Loucy (cell line): ENCODE results near the gene CNTN4.

ENCODE experiments used
- H2AFZ ChIP-seq: fragments of 200-600 bp; sonication (generic); 2 replicates; pipeline ENCODE4 v1.6.0; 2016; ENCODE audit warnings: antibody characterized with exemption, mild to moderate bottlenecking, low read length, moderate library complexity
- H3F3A ChIP-seq: fragments of 200-600 bp; 2 replicates; pipeline ENCODE4 v1.6.0; 2016; ENCODE audit warnings: antibody characterized with exemption, low read depth, mild to moderate bottlenecking
- H3K27me3 ChIP-seq: fragments of 200-600 bp; sonication (generic); 2 replicates; pipeline ENCODE4 v1.6.1; 2014; ENCODE audit warnings: low read length, mild to moderate bottlenecking; ENCODE audit not compliant: insufficient read depth, poor library complexity, severe bottlenecking
- H3K36me3 ChIP-seq: fragments of 200-600 bp; sonication (generic); 2 replicates; pipeline ENCODE4 v1.6.1; 2016; ENCODE audit warnings: low read length; ENCODE audit not compliant: insufficient read depth
- H3K4me1 ChIP-seq: fragments of 200-600 bp; sonication (generic); 2 replicates; pipeline ENCODE4 v1.5.1; 2014; ENCODE audit warnings: low read length, mild to moderate bottlenecking; ENCODE audit not compliant: insufficient read depth, poor library complexity, severe bottlenecking
- H3K4me2 ChIP-seq: fragments of 200-600 bp; sonication (generic); 2 replicates; pipeline ENCODE4 v1.6.0; 2014; ENCODE audit warnings: antibody characterized with exemption, low read length, low read depth, mild to moderate bottlenecking; ENCODE audit not compliant: poor library complexity, severe bottlenecking
- H3K4me3 ChIP-seq: fragments of 200-600 bp; sonication (generic); 2 replicates; pipeline ENCODE4 v1.5.1; 2014; ENCODE audit warnings: low read length, mild to moderate bottlenecking, mixed read lengths; ENCODE audit not compliant: poor library complexity, severe bottlenecking
- H3K79me2 ChIP-seq: fragments of 200-600 bp; sonication (generic); 2 replicates; pipeline ENCODE4 v1.6.1; 2014; ENCODE audit warnings: low read length; ENCODE audit not compliant: insufficient read depth
- H3K9ac ChIP-seq: fragments of 200-600 bp; sonication (generic); 2 replicates; pipeline ENCODE4 v1.6.0; 2014; ENCODE audit warnings: mild to moderate bottlenecking, low read depth, low read length, moderate library complexity; ENCODE audit not compliant: poor library complexity, severe bottlenecking
- H3K9me2 ChIP-seq: fragments of 200-600 bp; sonication (generic); replicated peaks from 2 replicates; pipeline ENCODE4 v1.6.1; 2016; ENCODE audit warnings: low read depth, low read length, mixed read lengths
- H3K9me3 ChIP-seq: fragments of 200-600 bp; sonication (generic); 2 replicates; pipeline ENCODE4 v1.6.1; 2014; ENCODE audit warnings: mild to moderate bottlenecking, antibody characterized with exemption, low read length, low read depth; ENCODE audit not compliant: insufficient read depth
- H4K20me1 ChIP-seq: fragments of 200-600 bp; sonication (generic); 2 replicates; pipeline ENCODE4 v1.6.0; 2014; ENCODE audit warnings: antibody characterized with exemption, low read length, mild to moderate bottlenecking; ENCODE audit not compliant: insufficient read depth, poor library complexity, severe bottlenecking
- EZH2phosphoT487 ChIP-seq: fragments of 200-600 bp; IDR thresholded peaks from 2 replicates; pipeline ENCODE4 v1.6.1; 2018; ENCODE audit warnings: antibody characterized with exemption, mild to moderate bottlenecking, moderate library complexity, borderline replicate concordance
- TF ChIP-seq, protein P1 (sequence below): fragments of 200-600 bp; sonication (generic); conservative IDR thresholded peaks from 2 replicates; pipeline ENCODE4 v1.5.1; 2014; ENCODE audit warnings: mild to moderate bottlenecking, antibody characterized with exemption, low read length

Gene CNTN4

DNA sequence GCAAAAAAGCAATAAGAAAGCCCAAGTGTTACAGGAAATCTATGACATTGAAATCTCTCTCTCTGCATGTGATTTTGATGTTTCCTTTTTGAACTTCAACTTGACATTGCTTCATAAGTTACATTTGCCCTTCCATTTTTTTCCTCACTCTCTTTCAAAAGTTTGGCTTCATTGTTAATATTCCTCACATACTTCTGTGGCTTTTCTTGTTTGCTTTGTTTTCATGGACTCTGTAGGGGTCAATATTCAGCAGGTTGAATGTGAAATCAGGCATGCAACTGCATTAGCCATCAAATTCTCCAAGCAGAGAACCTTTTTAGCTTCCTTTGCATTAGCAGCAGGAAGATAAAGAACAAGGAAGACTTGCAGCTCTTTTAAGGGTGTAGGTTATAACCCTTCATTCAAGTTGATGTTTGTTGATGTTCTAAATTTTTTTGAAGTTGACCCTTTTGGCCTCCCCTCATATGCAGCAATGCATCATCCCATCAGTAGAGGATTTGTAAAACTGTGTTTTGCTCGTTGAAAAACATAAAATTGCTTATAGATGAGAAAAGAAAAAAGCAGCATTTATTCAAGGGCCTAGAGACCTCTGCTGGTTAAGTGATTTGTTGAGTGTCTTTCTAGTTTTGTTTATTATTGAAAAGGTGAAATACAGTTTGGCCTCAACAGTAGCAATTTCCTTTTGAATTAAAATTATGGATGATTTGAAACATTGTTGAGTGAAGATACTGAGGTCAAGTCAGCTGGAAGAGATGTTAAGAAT lies 800.1 kb downstream of the CNTN4 start:
- Histone ChIP-seq H3K4me2 (no peak overlapping the region), H3K27me3 (no peaks in the 10 kb centered on the region), H3K4me3 (no peak overlapping the region), H3F3A (no peaks in the 10 kb centered on the region), H3K79me2 (no peaks in the 10 kb centered on the region), H3K9me3 (no peaks in the 10 kb centered on the region), H3K36me3 (no peaks in the 10 kb centered on the region), H4K20me1 (no peaks in the 10 kb centered on the region), H2AFZ (no peak overlapping the region), H3K4me1 (no peaks in the 10 kb centered on the region), H3K9ac (no peak overlapping the region), H3K9me2 (no peaks in the 10 kb centered on the region)
- TF ChIP-seq EZH2phosphoT487: no peak
- TF ChIP-seq, protein P1, sequence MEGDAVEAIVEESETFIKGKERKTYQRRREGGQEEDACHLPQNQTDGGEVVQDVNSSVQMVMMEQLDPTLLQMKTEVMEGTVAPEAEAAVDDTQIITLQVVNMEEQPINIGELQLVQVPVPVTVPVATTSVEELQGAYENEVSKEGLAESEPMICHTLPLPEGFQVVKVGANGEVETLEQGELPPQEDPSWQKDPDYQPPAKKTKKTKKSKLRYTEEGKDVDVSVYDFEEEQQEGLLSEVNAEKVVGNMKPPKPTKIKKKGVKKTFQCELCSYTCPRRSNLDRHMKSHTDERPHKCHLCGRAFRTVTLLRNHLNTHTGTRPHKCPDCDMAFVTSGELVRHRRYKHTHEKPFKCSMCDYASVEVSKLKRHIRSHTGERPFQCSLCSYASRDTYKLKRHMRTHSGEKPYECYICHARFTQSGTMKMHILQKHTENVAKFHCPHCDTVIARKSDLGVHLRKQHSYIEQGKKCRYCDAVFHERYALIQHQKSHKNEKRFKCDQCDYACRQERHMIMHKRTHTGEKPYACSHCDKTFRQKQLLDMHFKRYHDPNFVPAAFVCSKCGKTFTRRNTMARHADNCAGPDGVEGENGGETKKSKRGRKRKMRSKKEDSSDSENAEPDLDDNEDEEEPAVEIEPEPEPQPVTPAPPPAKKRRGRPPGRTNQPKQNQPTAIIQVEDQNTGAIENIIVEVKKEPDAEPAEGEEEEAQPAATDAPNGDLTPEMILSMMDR: 0 out of 2 replicates have a peak, but pooled peaks have one; percentile 9

DNA sequence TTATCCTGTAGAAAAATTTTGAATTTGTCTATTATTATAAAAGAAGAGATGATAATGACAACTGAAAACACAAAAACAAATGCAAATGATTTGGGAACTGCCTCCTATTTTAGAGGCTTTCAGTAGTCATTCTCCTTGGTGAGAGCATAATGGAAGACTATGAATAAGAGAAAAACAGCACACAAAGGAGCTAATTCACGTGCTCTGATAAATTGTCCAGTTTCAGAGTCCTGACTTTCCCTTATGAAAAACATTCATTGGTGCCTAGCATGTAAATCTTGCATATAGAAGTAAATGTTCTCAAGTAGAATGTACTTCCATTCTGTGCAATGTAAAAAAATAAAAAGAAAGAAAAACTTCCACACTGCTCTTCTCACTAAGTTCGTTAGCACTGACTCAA lies 805.4 kb downstream of the CNTN4 start:
- TF ChIP-seq EZH2phosphoT487: no peak
- TF ChIP-seq, protein P1: no peak
- no peak overlapping the region for H3K4me3 ChIP-seq

DNA sequence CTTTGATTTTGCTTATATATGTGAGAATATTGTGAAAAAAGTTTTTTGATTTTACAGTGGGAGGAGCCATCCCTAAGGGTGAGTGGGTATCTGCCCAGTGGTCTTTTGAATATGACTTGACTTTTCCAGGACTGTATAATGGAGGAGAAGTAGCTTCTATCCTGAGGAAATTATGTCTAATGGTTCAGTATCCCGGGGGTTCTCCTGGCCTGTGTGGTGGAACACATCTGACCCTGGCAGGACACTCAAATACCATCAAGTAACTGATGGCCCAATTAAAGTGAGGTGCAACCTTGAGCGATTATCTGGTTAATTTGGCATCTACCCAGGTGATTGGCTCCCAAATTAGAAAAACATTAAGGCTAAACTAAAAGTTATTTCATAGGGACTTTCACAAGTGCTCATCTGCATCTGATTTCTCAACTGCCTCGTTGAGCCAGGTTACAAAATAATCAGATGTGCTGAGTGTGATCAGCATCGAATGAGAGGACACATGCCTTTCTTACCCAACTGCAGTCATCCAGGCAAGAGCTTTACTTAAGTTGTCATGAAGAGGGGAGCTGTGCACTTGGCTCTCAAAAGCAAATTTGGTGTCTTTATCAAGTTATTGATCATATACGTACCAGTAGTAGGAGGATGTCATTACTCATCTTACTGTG lies 810.2 kb downstream of the CNTN4 start:
- no peak overlapping the region for H3K4me2 ChIP-seq
- no peaks in the 10 kb centered on the region; the same call in 1 of the 2 replicates for H3K9me3 ChIP-seq
- H3K36me3 ChIP-seq: no peaks in the 10 kb centered on the region
- H3F3A ChIP-seq: no peaks in the 10 kb centered on the region
- H3K4me1 ChIP-seq: no peaks in the 10 kb centered on the region
- no peaks in the 10 kb centered on the region for H4K20me1 ChIP-seq
- no peak overlapping the region for H3K4me3 ChIP-seq
- H3K27me3 ChIP-seq: no peaks in the 10 kb centered on the region
- H3K9ac ChIP-seq: no peak overlapping the region
- TF ChIP-seq EZH2phosphoT487: no peak
- TF ChIP-seq, protein P1: no peak
- H3K9me2 ChIP-seq: no peaks in the 10 kb centered on the region
- no peak overlapping the region for H2AFZ ChIP-seq
- no peaks in the 10 kb centered on the region for H3K79me2 ChIP-seq

More for the DNA sequence above, 805.4 kb downstream of the CNTN4 start:
- no peaks in the 10 kb centered on the region for H4K20me1 ChIP-seq
- no peak overlapping the region for H3K9ac ChIP-seq
- H3K4me1 ChIP-seq: no peaks in the 10 kb centered on the region
- H3K79me2 ChIP-seq: no peaks in the 10 kb centered on the region
- no peaks in the 10 kb centered on the region for H3K9me2 ChIP-seq
- H3K9me3 ChIP-seq: no peaks in the 10 kb centered on the region
- H2AFZ ChIP-seq: no peak overlapping the region
- H3K36me3 ChIP-seq: no peaks in the 10 kb centered on the region
- H3K4me2 ChIP-seq: no peak overlapping the region
- no peaks in the 10 kb centered on the region for H3F3A ChIP-seq
- H3K27me3 ChIP-seq: no peaks in the 10 kb centered on the region
